NCI-H1930 (cell line): ENCODE data around the gene SDC1.

Experiments used
- DNase-seq, 2 experiments: peaks; one replicate each; lab custom pipeline; 2025; lab: John Stamatoyannopoulos, UW

The SDC1 gene

GRCh38 chr2:20214566-20215182 lies 10.3 kb downstream of the SDC1 start:
- no peak for DNase-seq

- DNase-seq: no peak
Observed at GRCh38 chr2:20213651-20214565, 11.0 kb downstream of the SDC1 start.

GRCh38 chr2:20212871-20213503 lies 11.9 kb downstream of the SDC1 start:
- DNase-seq: no peak

GRCh38 chr2:20212459-20212870 lies 12.5 kb downstream of the SDC1 start:
- DNase-seq: no peak

GRCh38 chr2:20211860-20212458 lies 13.0 kb downstream of the SDC1 start:
- DNase-seq: no peak

- DNase-seq: no peak
Observed at GRCh38 chr2:20211420-20211819, 13.5 kb downstream of the SDC1 start.

- no peak for DNase-seq
Observed at GRCh38 chr2:20210462-20210861, 14.5 kb downstream of the SDC1 start.

- no peak for DNase-seq
Observed at GRCh38 chr2:20209373-20210109, 15.4 kb downstream of the SDC1 start.

- no peak for DNase-seq
Observed at GRCh38 chr2:20208476-20208859, 16.5 kb downstream of the SDC1 start.

GRCh38 chr2:20207051-20207450 lies 17.9 kb downstream of the SDC1 start:
- DNase-seq: no peak

GRCh38 chr2:20205915-20206524 lies 18.9 kb downstream of the SDC1 start:
- DNase-seq: no peak

- DNase-seq: no peak
Observed at GRCh38 chr2:20205069-20205468, 19.9 kb downstream of the SDC1 start.

GRCh38 chr2:20203521-20204225 lies 21.3 kb downstream of the SDC1 start:
- no peak for DNase-seq

GRCh38 chr2:20203072-20203471 lies 21.9 kb downstream of the SDC1 start:
- no peak for DNase-seq

GRCh38 chr2:20201671-20202070 lies 23.3 kb downstream of the SDC1 start:
- DNase-seq: no peak

GRCh38 chr2:20200697-20201555 lies 24.0 kb downstream of the SDC1 start:
- DNase-seq: no peak

GRCh38 chr2:20199633-20200270 lies 25.2 kb downstream of the SDC1 start:
- no peak for DNase-seq

GRCh38 chr2:20198796-20199632 lies 25.9 kb downstream of the SDC1 start:
- no peak for DNase-seq
